Tibial nerve (tissue), 4 donors: ENCODE data around the gene SLC6A13. TPM values are rescaled to one million over a fixed set of nuclear protein-coding genes. Genes with fewer than 3 reads are reported as not detected.

Experiments
- DNase-seq, 2 donors: peaks; one replicate each; pipeline ENCODE4 v3.0.0-alpha.2; 2019; ENCODE audit warnings: low spot score in 2 of 2
- H3K27ac ChIP-seq, 4 donors: fragments of 200-600 bp; sonication (generic) in 3 of 4; one replicate each; pipeline ENCODE4 v1.5.1; 2017 to 2019; ENCODE audit warnings: mild to moderate bottlenecking in 1 of 4
- H3K27me3 ChIP-seq, 2 donors: fragments of 200-600 bp; sonication (generic) in 1 of 2; one replicate each; pipeline versions ENCODE4 v1.5.1 to v1.6.0; 2017 to 2019
- H3K36me3 ChIP-seq, 3 donors: fragments of 200-600 bp; sonication (generic); one replicate each; pipeline ENCODE4 v1.5.1; 2018 to 2019
- H3K4me1 ChIP-seq, 4 donors: fragments of 200-600 bp; sonication (generic) in 3 of 4; one replicate each; pipeline ENCODE4 v1.5.1; 2017 to 2019
- H3K4me3 ChIP-seq, 4 donors: fragments of 200-600 bp; sonication (generic) in 3 of 4; one replicate each; pipeline ENCODE4 v1.5.1; 2017 to 2019; ENCODE audit warnings: mild to moderate bottlenecking in 1 of 4, moderate library complexity in 1 of 4
- H3K9me3 ChIP-seq, 4 donors: fragments of 200-600 bp; sonication (generic) in 3 of 4; one replicate each; pipeline ENCODE4 v1.5.1; 2017 to 2019
- EP300 ChIP-seq, 2 donors: sonication (generic); formaldehyde crosslinking; IDR thresholded peaks; one replicate each; pipeline ENCODE4 v1.6.1; 2017; ENCODE audit warnings: antibody characterized with exemption in 2 of 2, mild to moderate bottlenecking in 1 of 2
- POLR2A ChIP-seq, 2 donors: fragments of 450-650 bp; IDR thresholded peaks; one replicate each; pipeline ENCODE4 v1.6.1; 2017; ENCODE audit warnings: antibody characterized with exemption in 2 of 2, mild to moderate bottlenecking in 2 of 2, moderate library complexity in 2 of 2
- WGBS, 2 donors: methylation state at CpG; one replicate each; pipeline ENCODE4 v1.1.5; 2018; 5-methylcytosine and 5-hydroxymethylcytosine counted together
- total RNA-seq, 4 donors: library from RNA; depleted of rRNA; stranded (reverse); fragments of >200 nt; gene quantifications; one replicate each; pipeline ENCODE4 v1.1.0, GENCODE V29; 2016
- TF ChIP-seq, protein P1 (sequence below), 5 experiments: fragments of 200-600 bp in 3 of 5; fragments of 450-650 bp in 2 of 5; sonication (generic) in 3 of 5; IDR thresholded peaks; one replicate each; pipeline ENCODE4 v1.5.1; 2016 to 2019; ENCODE audit warnings: antibody characterized with exemption in 5 of 5, mild to moderate bottlenecking in 3 of 5, moderate library complexity in 2 of 5

The SLC6A13 gene
- total RNA-seq, 4 donors from 2014 or later: 0.21 to 1.5 TPM; not detected in 2

DNA sequence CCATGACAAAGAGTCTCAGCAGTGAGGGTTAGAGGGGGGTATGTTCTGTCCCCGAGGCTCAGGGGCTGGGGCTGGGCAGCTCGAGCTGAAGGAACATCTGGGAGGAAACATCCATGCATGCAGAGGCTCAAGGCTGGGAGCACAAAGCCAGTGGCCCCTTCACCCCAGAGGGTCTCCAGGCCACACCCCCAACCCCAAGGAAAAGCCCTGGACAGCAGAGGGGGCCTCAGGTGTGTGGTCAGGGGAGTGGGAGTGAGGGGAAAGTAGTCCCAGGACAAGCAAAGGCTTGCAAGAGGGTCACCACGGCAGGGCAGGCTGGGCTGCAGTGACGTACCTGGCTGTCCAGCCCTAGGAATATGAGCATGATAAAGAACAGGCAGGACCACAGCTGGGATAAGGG is 66.2 kb downstream of the SLC6A13 start:
- peaks cover 0 to 15% of the 10 kb centered on the region in 2 donors for H3K27me3 ChIP-seq
- TF ChIP-seq, protein P1, sequence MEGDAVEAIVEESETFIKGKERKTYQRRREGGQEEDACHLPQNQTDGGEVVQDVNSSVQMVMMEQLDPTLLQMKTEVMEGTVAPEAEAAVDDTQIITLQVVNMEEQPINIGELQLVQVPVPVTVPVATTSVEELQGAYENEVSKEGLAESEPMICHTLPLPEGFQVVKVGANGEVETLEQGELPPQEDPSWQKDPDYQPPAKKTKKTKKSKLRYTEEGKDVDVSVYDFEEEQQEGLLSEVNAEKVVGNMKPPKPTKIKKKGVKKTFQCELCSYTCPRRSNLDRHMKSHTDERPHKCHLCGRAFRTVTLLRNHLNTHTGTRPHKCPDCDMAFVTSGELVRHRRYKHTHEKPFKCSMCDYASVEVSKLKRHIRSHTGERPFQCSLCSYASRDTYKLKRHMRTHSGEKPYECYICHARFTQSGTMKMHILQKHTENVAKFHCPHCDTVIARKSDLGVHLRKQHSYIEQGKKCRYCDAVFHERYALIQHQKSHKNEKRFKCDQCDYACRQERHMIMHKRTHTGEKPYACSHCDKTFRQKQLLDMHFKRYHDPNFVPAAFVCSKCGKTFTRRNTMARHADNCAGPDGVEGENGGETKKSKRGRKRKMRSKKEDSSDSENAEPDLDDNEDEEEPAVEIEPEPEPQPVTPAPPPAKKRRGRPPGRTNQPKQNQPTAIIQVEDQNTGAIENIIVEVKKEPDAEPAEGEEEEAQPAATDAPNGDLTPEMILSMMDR (IDR thresholded peaks at IDR 0.05): no peak
- TF ChIP-seq POLR2A (IDR thresholded peaks at IDR 0.05) (no peak), EP300 (IDR thresholded peaks at IDR 0.05) (no peak)
- DNase-seq: no peak
- no peaks in the 10 kb centered on the region for H3K36me3 ChIP-seq
- no peaks in the 10 kb centered on the region for H3K9me3 ChIP-seq
- H3K4me3 ChIP-seq: no peak overlapping the region
- WGBS, 2 donors: 85 to 93% methylated on average over 4 of the region's 4 CpGs
- H3K27ac ChIP-seq: no peak overlapping the region
- H3K4me1 ChIP-seq: peaks cover 0 to 8% (median 0%) of the 10 kb centered on the region in 4 donors

DNA sequence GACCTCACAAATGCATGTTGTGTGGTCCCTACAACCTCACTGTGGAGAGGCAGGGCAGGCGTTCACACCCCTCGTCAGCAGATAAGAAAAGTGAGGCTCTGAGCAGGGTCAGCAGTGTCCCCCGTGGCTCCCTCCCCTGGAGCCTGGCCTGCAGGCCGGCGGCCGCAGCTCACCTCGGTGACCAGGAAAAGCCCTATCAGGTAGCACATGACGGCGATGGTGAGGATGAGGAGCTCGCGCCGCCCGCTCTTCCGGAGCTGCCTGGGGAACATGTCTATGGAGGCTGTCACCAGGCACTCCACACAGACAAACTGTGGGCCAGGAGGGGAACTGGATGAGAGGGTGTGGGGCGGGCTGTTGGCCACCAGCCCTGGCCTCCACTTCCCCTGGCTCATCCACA is 66.7 kb downstream of the SLC6A13 start:
- peaks cover 0 to 8% (median 0%) of the 10 kb centered on the region in 4 donors for H3K4me1 ChIP-seq
- H3K4me3 ChIP-seq: no peak overlapping the region
- no peaks in the 10 kb centered on the region for H3K36me3 ChIP-seq
- TF ChIP-seq, protein P1 (IDR thresholded peaks at IDR 0.05): no peak
- TF ChIP-seq EP300 (IDR thresholded peaks at IDR 0.05) (no peak), POLR2A (IDR thresholded peaks at IDR 0.05) (no peak)
- no peak overlapping the region for H3K27ac ChIP-seq
- peaks cover 0 to 15% of the 10 kb centered on the region in 2 donors for H3K27me3 ChIP-seq
- H3K9me3 ChIP-seq: no peaks in the 10 kb centered on the region
- WGBS, 2 donors: 86 to 90% methylated on average over 14 to 15 of the region's 15 CpGs
- DNase-seq: no peak

DNA sequence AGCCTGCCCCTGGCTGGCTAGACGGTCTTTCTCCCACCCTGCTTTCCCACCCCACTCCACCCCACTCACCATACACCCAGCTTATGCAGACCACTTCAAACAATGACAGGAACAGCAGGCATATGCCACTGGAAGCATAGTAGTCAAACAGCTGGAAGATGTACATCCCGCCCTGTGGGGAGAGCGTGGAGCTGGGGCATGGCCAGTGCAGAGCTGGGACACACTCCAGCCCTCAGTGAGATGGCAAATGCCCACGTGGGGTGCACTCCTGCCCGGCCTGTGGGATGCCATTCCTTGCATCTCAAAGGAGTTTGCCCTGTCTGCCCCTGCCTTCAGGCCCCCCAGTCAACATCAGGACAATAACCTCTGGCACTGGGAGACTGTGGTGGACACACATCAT is 67.5 kb downstream of the SLC6A13 start:
- Histone ChIP-seq H3K27me3 (peaks cover 0 to 15% of the 10 kb centered on the region in 2 donors), H3K36me3 (no peaks in the 10 kb centered on the region), H3K4me3 (no peak overlapping the region), H3K27ac (no peak overlapping the region), H3K4me1 (peaks cover 0 to 8% (median 0%) of the 10 kb centered on the region in 4 donors), H3K9me3 (no peaks in the 10 kb centered on the region)
- DNase-seq: no peak
- 64 to 77% methylated on average over 5 of the region's 5 CpGs for WGBS, 2 donors
- TF ChIP-seq, protein P1 (IDR thresholded peaks at IDR 0.05): no peak
- TF ChIP-seq POLR2A (IDR thresholded peaks at IDR 0.05) (no peak), EP300 (IDR thresholded peaks at IDR 0.05) (no peak)

DNA sequence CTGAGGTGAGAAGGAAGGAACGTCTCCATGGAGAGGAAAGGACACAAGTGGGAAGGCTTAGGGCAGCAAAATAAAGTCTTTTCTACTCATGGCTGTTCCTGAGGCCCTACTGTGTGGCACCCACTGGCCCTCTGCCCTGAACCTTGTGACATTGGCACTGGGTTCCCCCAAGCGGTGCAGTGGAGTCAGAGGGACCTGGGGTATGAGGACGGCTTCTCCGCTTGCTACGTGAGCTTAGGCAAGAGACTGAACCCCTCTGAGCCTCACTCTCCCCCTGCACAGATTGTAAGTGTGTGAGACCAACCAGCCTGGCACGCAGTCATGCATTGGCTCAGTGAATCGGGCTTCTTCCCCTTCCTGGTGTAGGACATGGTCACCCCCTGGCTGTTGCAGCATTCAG is 68.4 kb downstream of the SLC6A13 start:
- no peaks in the 10 kb centered on the region for H3K36me3 ChIP-seq
- no peak for DNase-seq
- 83 to 84% methylated on average over 7 of the region's 7 CpGs for WGBS, 2 donors
- TF ChIP-seq, protein P1 (IDR thresholded peaks at IDR 0.05): no peak
- no peak for TF ChIP-seq POLR2A (IDR thresholded peaks at IDR 0.05)
- TF ChIP-seq EP300 (IDR thresholded peaks at IDR 0.05): no peak
- H3K9me3 ChIP-seq: no peaks in the 10 kb centered on the region
- peaks cover 0 to 22% of the 10 kb centered on the region in 2 donors for H3K27me3 ChIP-seq
- no peak overlapping the region for H3K27ac ChIP-seq
- no peak overlapping the region for H3K4me3 ChIP-seq
- peaks cover 0 to 6% (median under 1%) of the 10 kb centered on the region in 4 donors for H3K4me1 ChIP-seq

DNA sequence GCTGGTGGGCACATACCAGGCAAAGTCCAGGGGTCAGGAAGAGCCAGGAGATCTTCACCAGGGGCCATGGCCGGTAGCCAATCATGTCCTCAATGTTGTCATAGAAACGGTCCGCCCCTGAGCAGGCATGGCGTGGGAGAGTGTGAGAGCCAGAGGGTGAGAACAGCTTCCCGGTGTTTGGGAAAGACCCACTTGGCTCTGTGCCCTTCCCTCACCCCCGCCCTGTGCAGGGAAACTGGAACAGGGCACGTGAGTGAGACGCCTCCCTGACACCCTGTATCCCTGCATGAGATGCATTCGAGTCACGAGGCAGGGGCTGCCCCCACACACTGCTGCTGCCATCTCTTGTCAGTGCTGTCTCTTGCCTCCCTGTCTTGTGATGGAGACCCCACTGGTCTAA is 69.4 kb downstream of the SLC6A13 start:
- WGBS, 2 donors: 30 to 41% methylated on average over 10 of the region's 10 CpGs
- H3K36me3 ChIP-seq: no peaks in the 10 kb centered on the region
- H3K27ac ChIP-seq: no peak overlapping the region
- no peak for DNase-seq
- H3K9me3 ChIP-seq: no peaks in the 10 kb centered on the region
- peaks cover 0 to 14% of the 10 kb centered on the region in 2 donors for H3K27me3 ChIP-seq
- peaks cover 0 to 12% (median 1%) of the 10 kb centered on the region in 4 donors for H3K4me1 ChIP-seq
- TF ChIP-seq, protein P1 (IDR thresholded peaks at IDR 0.05): no peak
- no peak for TF ChIP-seq POLR2A (IDR thresholded peaks at IDR 0.05)
- no peak for TF ChIP-seq EP300 (IDR thresholded peaks at IDR 0.05)
- no peak overlapping the region for H3K4me3 ChIP-seq
